ENCODE measurements around the gene PCSK9. TPM values are rescaled to one million over a fixed set of nuclear protein-coding genes. Genes with fewer than 3 reads are reported as not detected.

PCSK9 gene
- total and polyA plus RNA-seq, 2 of the 13 experiments (the other 11 are each of a cell fraction or from before 2014, with no cell fraction given), result 33.3 to 80.5 TPM

GRCh38 chr1:55068638-55069037 lies 29.3 kb downstream of the PCSK9 start:
- H3K9ac ChIP-seq (ENCODE audit: insufficient read depth, low read depth, low read length), result no peak overlapping the region
- H3K4me2 ChIP-seq (ENCODE audit: low read depth, low read length), result no peak overlapping the region
- intact Hi-C loops (cut with micrococcal nuclease; ENCODE audit: unreplicated experiment), result no loop called here
- FAIRE-seq (no peak), DNase-seq (ENCODE audit: low spot score) (no peak), ATAC-seq (no peak)
- no peaks in the 10 kb centered on the region for H3K79me2 ChIP-seq (ENCODE audit: insufficient read depth, low read length)
- ChIA-PET CTCF (ENCODE audit: low intra/inter-chr PET ratio, low total read pairs) (no interaction called here), POLR2A (no interaction called here)
- no peaks in the 10 kb centered on the region for H4K20me1 ChIP-seq (ENCODE audit: insufficient read depth, low read length)
- in situ Hi-C loops (cut with HindIII; ENCODE audit: extremely low pct_ligation_motif_present, low pct_unique_long_range_greater_than_20kb), result no loop called here
- 95% methylated on average over 9 of the region's 9 CpGs for WGBS (ENCODE audit: low lambda C conversion rate)
- TF ChIP-seq CEBPB (IDR thresholded peaks at IDR 0.05; ENCODE audit: borderline replicate concordance, low read depth, low read length) (no peak), KDM6A (CRISPR knock-in tag; IDR thresholded peaks at IDR 0.05; ENCODE audit: low read depth) (no peak), ZMYM3 (CRISPR knock-in tag; IDR thresholded peaks at IDR 0.05) (no peak), RBM22 (optimal IDR thresholded peaks at IDR 0.05; ENCODE audit: low read length) (peak; percentile 57)
- BruUV-seq (replicated peaks), result no TSS peak
- no peak overlapping the region for H2AFZ ChIP-seq (ENCODE audit: low read length)
- H3K4me1 ChIP-seq (ENCODE audit: insufficient read depth, low read length), result peaks cover 15% of the 10 kb centered on the region
- H3K9me3 ChIP-seq (ENCODE audit: low read length), result no peaks in the 10 kb centered on the region
- no peaks in the 10 kb centered on the region for H3K27me3 ChIP-seq (ENCODE audit: control insufficient read depth in 1 of 2, insufficient read depth in 2 of 2, low read length in 2 of 2)
- H3K4me3 ChIP-seq (replicated peaks in 1 of 3; ENCODE audit: insufficient read depth in 1 of 3, low read depth in 2 of 3, low read length in 3 of 3), result no peak overlapping the region
- H3K27ac ChIP-seq (ENCODE audit: extremely low read length, insufficient read depth, low read length), result no peak overlapping the region
- H3K36me3 ChIP-seq (replicated peaks in 1 of 2; ENCODE audit: control insufficient read depth in 1 of 2, insufficient read depth in 2 of 2, low read length in 2 of 2), result peaks cover 26 to 58% of the 10 kb centered on the region in 2 experiments

- intact Hi-C loops (cut with micrococcal nuclease; ENCODE audit: unreplicated experiment), result no loop called here
- H3K9me3 ChIP-seq (ENCODE audit: low read length), result no peaks in the 10 kb centered on the region
- H2AFZ ChIP-seq (ENCODE audit: low read length), result no peak overlapping the region
- peaks cover 15% of the 10 kb centered on the region for H3K4me1 ChIP-seq (ENCODE audit: insufficient read depth, low read length)
- no peak; the same call in 2 of the 3 replicates for ATAC-seq
- no peak overlapping the region for H3K4me2 ChIP-seq (ENCODE audit: low read depth, low read length)
- H3K27me3 ChIP-seq (ENCODE audit: control insufficient read depth in 1 of 2, insufficient read depth in 2 of 2, low read length in 2 of 2), result no peaks in the 10 kb centered on the region
- FAIRE-seq, result no peak
- no peaks in the 10 kb centered on the region for H4K20me1 ChIP-seq (ENCODE audit: insufficient read depth, low read length)
- 93% methylated on average over 7 of the region's 7 CpGs for WGBS (ENCODE audit: low lambda C conversion rate)
- no TSS peak for BruUV-seq (replicated peaks)
- H3K36me3 ChIP-seq (replicated peaks in 1 of 2; ENCODE audit: control insufficient read depth in 1 of 2, insufficient read depth in 2 of 2, low read length in 2 of 2), result peaks cover 27 to 59% of the 10 kb centered on the region in 2 experiments
- TF ChIP-seq POLR2A (IDR thresholded peaks at IDR 0.05; ENCODE audit: insufficient read depth in 1 of 2, low read depth in 2 of 2, low read length in 2 of 2) (peak in 1 of 2 experiments; percentile 44; a peak in 1 of 4 replicates), RBM22 (optimal IDR thresholded peaks at IDR 0.05; ENCODE audit: low read length) (peak; percentile 64), JARID2 (CRISPR knock-in tag; IDR thresholded peaks at IDR 0.05; ENCODE audit: insufficient replicate concordance) (no peak), SNAPC5 (CRISPR knock-in tag; IDR thresholded peaks at IDR 0.05; ENCODE audit: borderline replicate concordance) (no peak), FOXP1 (IDR thresholded peaks at IDR 0.05) (no peak), FOXP1 (CRISPR knock-in tag; IDR thresholded peaks at IDR 0.05) (no peak), ATAD3A (CRISPR knock-in tag; IDR thresholded peaks at IDR 0.05) (no peak)
- CTCF ChIA-PET (ENCODE audit: low intra/inter-chr PET ratio, low total read pairs), result no interaction called here
- H3K4me3 ChIP-seq (replicated peaks in 1 of 3; ENCODE audit: insufficient read depth in 1 of 3, low read depth in 2 of 3, low read length in 3 of 3), result no peak overlapping the region
- DNase-seq (ENCODE audit: low spot score), result no peak
- H3K27ac ChIP-seq (ENCODE audit: extremely low read length, insufficient read depth, low read length), result no peak overlapping the region
- no peak overlapping the region for H3K9ac ChIP-seq (ENCODE audit: insufficient read depth, low read depth, low read length)
- POLR2A ChIA-PET, result no interaction called here
- no peaks in the 10 kb centered on the region for H3K79me2 ChIP-seq (ENCODE audit: insufficient read depth, low read length)
- in situ Hi-C loops (cut with HindIII; ENCODE audit: extremely low pct_ligation_motif_present, low pct_unique_long_range_greater_than_20kb), result no loop called here
Measured at GRCh38 chr1:55069280-55069679, 29.9 kb downstream of the PCSK9 start.
